Smooth muscle cell (in vitro differentiated cells): Measurements from ENCODE around the gene CMYA5. TPM values are rescaled to one million over a fixed set of nuclear protein-coding genes. Genes with fewer than 3 reads are reported as not detected.
A peak's percentile ranks its signal among the peaks of the same experiment; 100 is the strongest.

Source experiments
- DNase-seq: peaks from one replicate; lab custom pipeline; 2025; ENCODE audit not compliant: unreplicated experiment; lab: John Stamatoyannopoulos, UW
- H2AFZ ChIP-seq: fragments of 200-600 bp; sonication (generic); 2 replicates; pipeline ENCODE4 v1.6.0; 2016; ENCODE audit warnings: antibody characterized with exemption, low read depth, mild to moderate bottlenecking
- H3F3A ChIP-seq: fragments of 200-600 bp; sonication (generic); 2 replicates; pipeline ENCODE4 v1.6.0; 2017; ENCODE audit warnings: antibody characterized with exemption, low read depth
- H3K27ac ChIP-seq: fragments of 200-600 bp; sonication (generic); 2 replicates; pipeline ENCODE4 v1.5.1; 2016; ENCODE audit warnings: low read depth, mild to moderate bottlenecking
- H3K27me3 ChIP-seq: fragments of 200-600 bp; sonication (generic); 2 replicates; pipeline ENCODE4 v1.6.1; 2016; ENCODE audit warnings: low read depth, mild to moderate bottlenecking
- H3K36me3 ChIP-seq: fragments of 200-600 bp; sonication (generic); 2 replicates; pipeline ENCODE4 v1.5.1; 2016; ENCODE audit warnings: low read depth
- H3K4me1 ChIP-seq: fragments of 200-600 bp; sonication (generic); 2 replicates; pipeline ENCODE4 v1.5.1; 2016; ENCODE audit warnings: low read depth
- H3K4me2 ChIP-seq: fragments of 200-600 bp; sonication (generic); 2 replicates; pipeline ENCODE4 v1.6.0; 2016; ENCODE audit warnings: mild to moderate bottlenecking
- H3K4me3 ChIP-seq: fragments of 200-600 bp; sonication (generic); 2 replicates; pipeline ENCODE4 v1.5.1; 2016; ENCODE audit warnings: mild to moderate bottlenecking
- H3K79me2 ChIP-seq: fragments of 200-600 bp; sonication (generic); 2 replicates; pipeline ENCODE4 v1.6.0; 2016; ENCODE audit warnings: low read depth, mild to moderate bottlenecking
- H3K9ac ChIP-seq: fragments of 200-600 bp; sonication (generic); 2 replicates; pipeline ENCODE4 v1.6.0; 2016; ENCODE audit warnings: low read depth
- H3K9me3 ChIP-seq: fragments of 200-600 bp; sonication (generic); replicated peaks from 2 replicates; pipeline ENCODE4 v1.5.1; 2016; ENCODE audit warnings: low read depth
- H4K20me1 ChIP-seq: fragments of 200-600 bp; sonication (generic); 2 replicates; pipeline ENCODE4 v1.6.0; 2016; ENCODE audit warnings: low read depth
- WGBS: methylation state at CpG from one replicate; pipeline ENCODE4 v1.1.7; 2016; ENCODE audit warnings: low lambda C conversion rate; 5-methylcytosine and 5-hydroxymethylcytosine counted together
- polyA plus RNA-seq: library from polyadenylated mRNA; unstranded; fragments of >200 nt; fragmentation: Nextera tagmentation; extraction: Ambion mirVana; gene quantifications from 2 replicates; pipeline ENCODE4 v1.2.1, GENCODE V29; 2016
- total RNA-seq: library from RNA; depleted of rRNA; stranded (reverse); fragments of >200 nt; gene quantifications from 2 replicates; pipeline ENCODE4 v1.2.3, GENCODE V29; 2014
- TF ChIP-seq, protein P1 (sequence below): fragments of 200-600 bp; sonication (generic); IDR thresholded peaks from 2 replicates; pipeline ENCODE4 v1.5.1; 2017; ENCODE audit warnings: borderline replicate concordance, mild to moderate bottlenecking, antibody characterized with exemption; ENCODE audit not compliant: insufficient read depth, poor library complexity, severe bottlenecking

The CMYA5 gene
- total and polyA plus RNA-seq, 2 experiments from 2014 or later: 0.31 to 1.9 TPM

GRCh38 chr5:79827159-79827629 lies 137.6 kb downstream of the CMYA5 start:
- TF ChIP-seq, protein P1, sequence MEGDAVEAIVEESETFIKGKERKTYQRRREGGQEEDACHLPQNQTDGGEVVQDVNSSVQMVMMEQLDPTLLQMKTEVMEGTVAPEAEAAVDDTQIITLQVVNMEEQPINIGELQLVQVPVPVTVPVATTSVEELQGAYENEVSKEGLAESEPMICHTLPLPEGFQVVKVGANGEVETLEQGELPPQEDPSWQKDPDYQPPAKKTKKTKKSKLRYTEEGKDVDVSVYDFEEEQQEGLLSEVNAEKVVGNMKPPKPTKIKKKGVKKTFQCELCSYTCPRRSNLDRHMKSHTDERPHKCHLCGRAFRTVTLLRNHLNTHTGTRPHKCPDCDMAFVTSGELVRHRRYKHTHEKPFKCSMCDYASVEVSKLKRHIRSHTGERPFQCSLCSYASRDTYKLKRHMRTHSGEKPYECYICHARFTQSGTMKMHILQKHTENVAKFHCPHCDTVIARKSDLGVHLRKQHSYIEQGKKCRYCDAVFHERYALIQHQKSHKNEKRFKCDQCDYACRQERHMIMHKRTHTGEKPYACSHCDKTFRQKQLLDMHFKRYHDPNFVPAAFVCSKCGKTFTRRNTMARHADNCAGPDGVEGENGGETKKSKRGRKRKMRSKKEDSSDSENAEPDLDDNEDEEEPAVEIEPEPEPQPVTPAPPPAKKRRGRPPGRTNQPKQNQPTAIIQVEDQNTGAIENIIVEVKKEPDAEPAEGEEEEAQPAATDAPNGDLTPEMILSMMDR: no peak
- 96% methylated on average over 2 of the region's 2 CpGs for WGBS

DNA sequence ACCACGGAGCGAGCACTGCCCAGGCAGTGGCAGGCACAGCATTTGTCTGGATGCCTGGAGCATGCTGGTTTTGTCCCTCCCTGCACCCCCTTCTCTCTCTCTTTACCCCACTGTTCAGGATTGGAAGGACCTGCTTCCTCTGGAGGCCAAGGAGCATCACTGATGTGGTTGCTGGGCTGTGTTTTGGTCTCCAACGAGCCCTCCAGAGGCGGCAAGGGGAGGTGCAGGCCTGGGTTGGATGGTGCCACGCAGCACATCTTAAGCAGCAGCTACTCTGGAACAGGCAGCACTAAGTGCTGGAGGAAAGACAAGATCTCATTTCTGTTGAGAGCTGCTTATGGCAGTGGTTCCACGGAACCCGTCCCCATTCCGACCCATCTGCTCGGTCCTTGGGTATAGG lies 139.6 kb downstream of the CMYA5 start:
- H3K79me2 ChIP-seq: no peaks in the 10 kb centered on the region
- H2AFZ ChIP-seq: no peak overlapping the region
- no peak overlapping the region for H3K9ac ChIP-seq
- H3K9me3 ChIP-seq: no peaks in the 10 kb centered on the region
- no peak overlapping the region for H3K4me3 ChIP-seq
- DNase-seq: no peak
- H3K4me1 ChIP-seq: no peaks in the 10 kb centered on the region
- 51% methylated on average over 9 of the region's 9 CpGs for WGBS
- no peaks in the 10 kb centered on the region for H3F3A ChIP-seq
- H3K27ac ChIP-seq: no peak overlapping the region
- no peaks in the 10 kb centered on the region for H3K36me3 ChIP-seq
- H3K27me3 ChIP-seq: no peaks in the 10 kb centered on the region
- TF ChIP-seq, protein P1: peak; percentile 22
- no peak overlapping the region for H3K4me2 ChIP-seq
- no peaks in the 10 kb centered on the region for H4K20me1 ChIP-seq

More at GRCh38 chr5:79827159-79827629, 137.6 kb downstream of the CMYA5 start:
- H4K20me1 ChIP-seq: no peaks in the 10 kb centered on the region
- no peaks in the 10 kb centered on the region for H3K9me3 ChIP-seq
- no peak for DNase-seq
- H3K9ac ChIP-seq: no peak overlapping the region
- H3F3A ChIP-seq: no peaks in the 10 kb centered on the region
- no peak overlapping the region for H2AFZ ChIP-seq
- H3K79me2 ChIP-seq: no peaks in the 10 kb centered on the region
- no peaks in the 10 kb centered on the region for H3K36me3 ChIP-seq
- no peak overlapping the region for H3K4me3 ChIP-seq
- H3K27me3 ChIP-seq: no peaks in the 10 kb centered on the region
- no peaks in the 10 kb centered on the region for H3K4me1 ChIP-seq
- H3K4me2 ChIP-seq: no peak overlapping the region
- no peak overlapping the region for H3K27ac ChIP-seq

DNA sequence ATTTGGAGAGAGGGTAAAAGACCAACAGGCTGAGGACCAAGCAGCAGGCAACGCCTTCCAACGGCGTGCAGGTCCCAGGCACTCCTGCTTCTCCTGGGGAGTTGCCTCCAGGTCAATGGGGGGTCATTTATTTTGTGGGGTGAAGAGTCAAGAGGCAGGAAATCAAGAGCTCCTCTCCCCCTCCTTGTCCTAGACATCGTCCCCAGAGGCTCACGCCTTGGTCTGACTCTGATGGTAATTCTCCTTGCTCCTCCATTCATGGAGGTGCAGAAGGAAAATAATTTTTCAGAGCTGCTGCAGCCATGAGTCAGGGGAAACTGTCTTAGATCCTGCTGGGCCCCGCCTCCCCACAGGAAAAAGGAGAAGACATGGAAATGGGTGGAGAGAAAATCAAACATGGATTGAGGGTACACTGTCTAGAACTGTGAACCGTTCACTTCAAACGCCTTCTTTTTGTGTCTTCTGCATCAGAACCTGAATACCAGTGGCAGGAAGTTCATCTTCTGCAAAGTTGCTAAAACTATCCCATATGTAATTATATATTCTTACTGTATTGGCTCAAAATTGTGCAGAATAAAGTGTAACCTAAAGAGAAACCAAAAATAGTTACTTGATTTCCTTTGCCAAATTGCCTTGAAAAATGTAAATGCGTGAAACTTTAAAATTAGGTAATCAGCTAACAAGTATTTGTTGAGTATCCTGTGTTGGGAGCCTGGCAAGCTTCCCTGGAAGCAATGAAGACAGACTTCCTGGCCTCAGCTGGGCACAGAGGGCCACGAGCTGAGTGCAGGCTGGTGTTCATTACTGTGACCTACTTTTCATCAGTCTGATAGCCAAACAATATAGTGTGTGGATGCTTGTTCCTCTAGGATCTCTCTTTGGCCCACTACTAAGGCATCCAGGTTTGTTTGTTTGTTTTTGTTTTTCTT lies 142.0 kb downstream of the CMYA5 start:
- H3K27ac ChIP-seq: no peak overlapping the region
- no peak for DNase-seq
- no peaks in the 10 kb centered on the region for H3K79me2 ChIP-seq
- H3F3A ChIP-seq: no peaks in the 10 kb centered on the region
- TF ChIP-seq, protein P1: no peak
- H3K4me2 ChIP-seq: no peak overlapping the region
- no peaks in the 10 kb centered on the region for H3K36me3 ChIP-seq
- H3K9me3 ChIP-seq: no peaks in the 10 kb centered on the region
- H3K27me3 ChIP-seq: no peaks in the 10 kb centered on the region
- no peak overlapping the region for H3K9ac ChIP-seq
- no peak overlapping the region for H3K4me3 ChIP-seq
- no peaks in the 10 kb centered on the region for H3K4me1 ChIP-seq
- H4K20me1 ChIP-seq: no peaks in the 10 kb centered on the region
- H2AFZ ChIP-seq: no peak overlapping the region
- WGBS: 89% methylated on average over 10 of the region's 10 CpGs

DNA sequence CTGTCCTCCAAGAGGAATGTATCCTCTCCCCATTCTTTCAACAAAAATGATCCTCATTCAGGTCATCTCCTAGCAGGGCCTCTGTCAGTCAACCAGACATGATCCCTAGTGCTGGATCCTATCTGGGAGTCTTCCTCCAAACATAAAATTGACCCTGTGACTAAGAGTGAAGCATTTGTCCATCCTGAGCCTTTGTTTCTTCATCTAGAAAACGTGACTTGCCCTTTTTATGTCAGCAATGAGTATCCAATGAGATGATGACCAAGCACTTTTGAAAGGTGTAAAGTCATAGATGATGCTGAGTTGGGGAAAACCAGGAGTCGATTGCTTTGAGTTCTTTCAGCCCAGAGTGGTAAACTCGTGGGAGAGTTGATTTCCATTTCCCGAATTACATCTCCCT lies 143.3 kb downstream of the CMYA5 start:
- H3K9ac ChIP-seq: no peak overlapping the region
- no peak overlapping the region for H3K4me3 ChIP-seq
- TF ChIP-seq, protein P1: no peak
- H4K20me1 ChIP-seq: no peaks in the 10 kb centered on the region
- H3K36me3 ChIP-seq: no peaks in the 10 kb centered on the region
- no peak for DNase-seq
- no peaks in the 10 kb centered on the region for H3K27me3 ChIP-seq
- no peak overlapping the region for H3K27ac ChIP-seq
- no peak overlapping the region for H2AFZ ChIP-seq
- no peaks in the 10 kb centered on the region for H3K4me1 ChIP-seq
- H3K9me3 ChIP-seq: no peaks in the 10 kb centered on the region
- no peaks in the 10 kb centered on the region for H3K79me2 ChIP-seq
- no peaks in the 10 kb centered on the region for H3F3A ChIP-seq
- no peak overlapping the region for H3K4me2 ChIP-seq
- WGBS: 85% methylated on average over 4 of the region's 4 CpGs
